HepG2 (cell line): ENCODE data around the gene SLC25A28. TPM values are rescaled to one million over a fixed set of nuclear protein-coding genes. Genes with fewer than 3 reads are reported as not detected.

ENCODE experiments used
- ARNT ChIP-seq: fragments of 450-650 bp; IDR thresholded peaks from 2 replicates; pipeline ENCODE4 v1.6.1; 2017
- BCLAF1 ChIP-seq: fragments of 450-650 bp; IDR thresholded peaks from 2 replicates; pipeline ENCODE4 v1.6.1; 2017; ENCODE audit warnings: mild to moderate bottlenecking
- GABPB1 ChIP-seq: IDR thresholded peaks from 2 replicates; pipeline ENCODE4 v1.6.1; 2016; ENCODE audit warnings: mild to moderate bottlenecking, missing genetic modification reagents, moderate library complexity, missing compliant biosample characterization
- GMEB2 ChIP-seq: IDR thresholded peaks from 2 replicates; pipeline ENCODE4 v1.6.1; 2016; ENCODE audit warnings: missing biosample characterization, missing genetic modification reagents, low read depth
- GZF1 ChIP-seq: sonication (generic); formaldehyde crosslinking; IDR thresholded peaks from 2 replicates; pipeline ENCODE4 v1.5.1; 2020; ENCODE audit warnings: mild to moderate bottlenecking, missing genetic modification reagents
- KDM6A ChIP-seq: IDR thresholded peaks from 2 replicates; pipeline ENCODE4 v1.6.1; 2016; ENCODE audit warnings: low read depth
- MXD1 ChIP-seq: sonication (generic); formaldehyde crosslinking; IDR thresholded peaks from 2 replicates; pipeline ENCODE4 v1.4.0; 2020; ENCODE audit warnings: mild to moderate bottlenecking, missing genetic modification reagents
- NCOA2 ChIP-seq: sonication (generic); formaldehyde crosslinking; IDR thresholded peaks from 2 replicates; pipeline ENCODE4 v1.8.0; 2022; ENCODE audit warnings: inconsistent platforms
- TRIM22 ChIP-seq: fragments of 450-650 bp; IDR thresholded peaks from 2 replicates; pipeline ENCODE4 v1.6.1; 2017
- XRCC5 ChIP-seq: fragments of 200-400 bp; formaldehyde crosslinking; optimal IDR thresholded peaks from 2 replicates; pipeline ENCODE3; 2017; ENCODE audit warnings: mild to moderate bottlenecking, low read length
- ZBTB21 ChIP-seq: sonication (generic); formaldehyde crosslinking; IDR thresholded peaks from 2 replicates; pipeline ENCODE4 v1.4.0; 2020; ENCODE audit warnings: missing genetic modification reagents
- ZHX2 ChIP-seq, 2 experiments: sonication (generic) in 1 of 2; formaldehyde crosslinking in 1 of 2; IDR thresholded peaks; 2 replicates each; pipeline versions ENCODE4 v1.6.1 to v1.9.0; 2014 to 2022; ENCODE audit warnings: antibody characterized with exemption in 1 of 2, borderline replicate concordance in 1 of 2, inconsistent platforms in 1 of 2, low read depth in 1 of 2, missing genetic modification reagents in 1 of 2
- ZNF160 ChIP-seq: sonication (generic); formaldehyde crosslinking; IDR thresholded peaks from 2 replicates; pipeline ENCODE4 v1.8.0; 2022; ENCODE audit warnings: mild to moderate bottlenecking, inconsistent platforms, missing genetic modification reagents
- ZNF431 ChIP-seq: sonication (generic); formaldehyde crosslinking; IDR thresholded peaks from 2 replicates; pipeline ENCODE4 v1.9.0; 2022; ENCODE audit warnings: missing genetic modification reagents, low read depth, mild to moderate bottlenecking, borderline replicate concordance
- ZNF598 ChIP-seq: sonication (generic); formaldehyde crosslinking; IDR thresholded peaks from 2 replicates; pipeline ENCODE4 v1.5.1; 2020; ENCODE audit warnings: mild to moderate bottlenecking, missing genetic modification reagents, borderline replicate concordance
- ZSCAN12 ChIP-seq: sonication (generic); formaldehyde crosslinking; IDR thresholded peaks from 2 replicates; pipeline ENCODE4 v1.9.0; 2021; ENCODE audit warnings: mild to moderate bottlenecking, missing genetic modification reagents
- polyA plus RNA-seq, 8 experiments: library from polyadenylated mRNA; depleted of rRNA in 3 of 8; stranded (reverse) in 7 of 8; unstranded in 1 of 8; fragments of >200 nt; fragmentation: Illumina TruSeq in 4 of 8; extraction: Trizol in 4 of 8; gene quantifications; 2 replicates each; pipeline versions ENCODE4 v1.2.1 to v1.2.3, GENCODE V29; 2011 to 2016; ENCODE audit warnings: low read depth in 4 of 8, missing spikeins in 1 of 8, mixed read lengths in 1 of 8; ENCODE audit not compliant: insufficient read depth in 1 of 8
- total RNA-seq, 5 experiments: library from RNA; depleted of rRNA; stranded (reverse); fragments of >200 nt; fragmentation: Illumina TruSeq; extraction: Trizol; gene quantifications; 2 replicates each; pipeline ENCODE4 v1.2.3, GENCODE V29; 2016; ENCODE audit warnings: low read depth in 1 of 5

SLC25A28 gene
- total and polyA plus RNA-seq, 2 of the 13 experiments (the other 11 are each of a cell fraction or from before 2014, with no cell fraction given) = 15.2 to 41.0 TPM

- TF ChIP-seq ZNF431 (peak; percentile 81; the same call in 1 of the 2 replicates), NCOA2 (peak; percentile 23; the same call in 1 of the 2 replicates), ARNT (no peak), GZF1 (CRISPR knock-in tag) (0 out of 2 replicates have a peak, but pooled peaks have one; percentile 61), MXD1 (CRISPR knock-in tag) (peak; percentile 83), BCLAF1 (no peak), ZBTB21 (CRISPR knock-in tag) (no peak), GMEB2 (CRISPR knock-in tag) (no peak), XRCC5 (peak; percentile 47), ZNF598 (CRISPR knock-in tag) (peak; percentile 90), ZHX2 (IDR thresholded peaks at IDR 0.05; ENCODE audit: low read depth) (peak; percentile 40; the same call in 1 of the 2 replicates), ZHX2 (CRISPR knock-in tag; IDR thresholded peaks at IDR 0.05; ENCODE audit: borderline replicate concordance) (no peak), ZNF160 (CRISPR knock-in tag) (peak; percentile 70), GABPB1 (CRISPR knock-in tag) (peak; percentile 79), TRIM22 (no peak), KDM6A (CRISPR knock-in tag) (no peak), ZSCAN12 (CRISPR knock-in tag) (no peak; the same call in none of the 2 replicates)
Measured at GRCh38 chr10:99620711-99621453, 643 bp upstream of the SLC25A28 start (continued).
